HEK293 (cell line): Measurements from ENCODE around the gene C10orf88.

Source experiments
- BCL11B ChIP-seq: fragments of 450-650 bp; formaldehyde crosslinking; IDR thresholded peaks from 2 replicates; pipeline ENCODE4 v1.5.1; 2016; ENCODE audit warnings: low read depth, missing biosample characterization, missing genetic modification characterization
- GLIS1 ChIP-seq: fragments of 450-650 bp; formaldehyde crosslinking; IDR thresholded peaks from 2 replicates; pipeline ENCODE4 v1.5.1; 2016; ENCODE audit warnings: missing biosample characterization, missing genetic modification characterization
- HOXA7 ChIP-seq: sonication (generic); formaldehyde crosslinking; IDR thresholded peaks from 2 replicates; pipeline ENCODE4 v1.8.1; 2022; ENCODE audit warnings: missing genetic modification reagents, borderline replicate concordance
- IKZF3 ChIP-seq: fragments of 450-650 bp; IDR thresholded peaks from 2 replicates; pipeline ENCODE4 v1.5.0; 2018; ENCODE audit warnings: missing biosample characterization, mild to moderate bottlenecking, missing genetic modification characterization, moderate library complexity
- KLF7 ChIP-seq: fragments of 450-650 bp; formaldehyde crosslinking; IDR thresholded peaks from 2 replicates; pipeline ENCODE4 v1.5.1; 2016; ENCODE audit warnings: missing biosample characterization, missing genetic modification characterization, borderline replicate concordance
- ZFP41 ChIP-seq: fragments of 450-650 bp; formaldehyde crosslinking; IDR thresholded peaks from 2 replicates; pipeline ENCODE4 v1.5.1; 2016; ENCODE audit warnings: missing biosample characterization, missing genetic modification characterization, borderline replicate concordance
- ZNF132 ChIP-seq: fragments of 450-650 bp; formaldehyde crosslinking; IDR thresholded peaks from 2 replicates; pipeline ENCODE4 v1.5.1; 2017; ENCODE audit warnings: missing biosample characterization, missing genetic modification characterization, borderline replicate concordance
- ZNF138 ChIP-seq: fragments of 450-650 bp; formaldehyde crosslinking; IDR thresholded peaks from 2 replicates; pipeline ENCODE4 v1.5.1; 2016; ENCODE audit warnings: missing biosample characterization, missing genetic modification characterization, borderline replicate concordance
- ZNF211 ChIP-seq: fragments of 450-650 bp; formaldehyde crosslinking; IDR thresholded peaks from 2 replicates; pipeline ENCODE4 v1.5.1; 2016; ENCODE audit warnings: low read depth, missing biosample characterization, missing genetic modification characterization
- ZNF214 ChIP-seq: fragments of 450-650 bp; formaldehyde crosslinking; IDR thresholded peaks from 2 replicates; pipeline ENCODE4 v1.5.1; 2017; ENCODE audit warnings: missing biosample characterization, mild to moderate bottlenecking, missing genetic modification characterization, borderline replicate concordance
- ZNF223 ChIP-seq: fragments of 450-650 bp; formaldehyde crosslinking; IDR thresholded peaks from 2 replicates; pipeline ENCODE4 v1.5.1; 2016; ENCODE audit warnings: missing biosample characterization, missing genetic modification characterization
- ZNF23 ChIP-seq: fragments of 450-650 bp; formaldehyde crosslinking; IDR thresholded peaks from 2 replicates; pipeline ENCODE4 v1.5.1; 2016; ENCODE audit warnings: missing biosample characterization, missing genetic modification characterization, borderline replicate concordance
- ZNF266 ChIP-seq: fragments of 450-650 bp; formaldehyde crosslinking; IDR thresholded peaks from 2 replicates; pipeline ENCODE4 v1.5.1; 2016; ENCODE audit warnings: missing biosample characterization, missing genetic modification characterization, low read depth
- ZNF394 ChIP-seq: fragments of 450-650 bp; formaldehyde crosslinking; IDR thresholded peaks from 2 replicates; pipeline ENCODE4 v1.5.1; 2016; ENCODE audit warnings: missing biosample characterization, missing genetic modification characterization, mild to moderate bottlenecking, moderate library complexity, borderline replicate concordance
- ZNF416 ChIP-seq: fragments of 450-650 bp; formaldehyde crosslinking; IDR thresholded peaks from 2 replicates; pipeline ENCODE4 v1.5.1; 2016; ENCODE audit warnings: missing biosample characterization, missing genetic modification characterization
- ZNF473 ChIP-seq: fragments of 450-650 bp; formaldehyde crosslinking; IDR thresholded peaks from 2 replicates; pipeline ENCODE4 v1.5.1; 2017; ENCODE audit warnings: missing biosample characterization, missing genetic modification characterization
- ZNF48 ChIP-seq: fragments of 450-650 bp; formaldehyde crosslinking; IDR thresholded peaks from 2 replicates; pipeline ENCODE4 v1.5.1; 2016; ENCODE audit warnings: missing biosample characterization, missing genetic modification characterization
- ZNF510 ChIP-seq: fragments of 450-650 bp; formaldehyde crosslinking; IDR thresholded peaks from 2 replicates; pipeline ENCODE4 v1.5.1; 2018; ENCODE audit warnings: mild to moderate bottlenecking, missing genetic modification characterization, missing biosample characterization; ENCODE audit not compliant: insufficient replicate concordance
- ZNF560 ChIP-seq: fragments of 450-650 bp; formaldehyde crosslinking; IDR thresholded peaks from 2 replicates; pipeline ENCODE4 v1.5.1; 2017; ENCODE audit warnings: missing biosample characterization, missing genetic modification characterization, borderline replicate concordance
- ZNF654 ChIP-seq: fragments of 450-650 bp; formaldehyde crosslinking; IDR thresholded peaks from 2 replicates; pipeline ENCODE4 v1.5.1; 2016; ENCODE audit warnings: low read depth, missing biosample characterization, missing genetic modification characterization
- ZNF707 ChIP-seq: fragments of 450-650 bp; formaldehyde crosslinking; IDR thresholded peaks from 2 replicates; pipeline ENCODE4 v1.5.1; 2016; ENCODE audit warnings: missing biosample characterization, missing genetic modification characterization
- ZNF777 ChIP-seq: fragments of 450-650 bp; formaldehyde crosslinking; IDR thresholded peaks from 2 replicates; pipeline ENCODE4 v1.5.1; 2017; ENCODE audit warnings: missing biosample characterization, missing genetic modification characterization, borderline replicate concordance
- ZNF791 ChIP-seq: fragments of 450-650 bp; formaldehyde crosslinking; IDR thresholded peaks from 2 replicates; pipeline ENCODE4 v1.5.1; 2016; ENCODE audit warnings: missing biosample characterization, missing genetic modification characterization
- TF ChIP-seq, protein P1 (sequence below): IDR thresholded peaks from 2 replicates; pipeline ENCODE4 v1.6.1; 2011; ENCODE audit warnings: mild to moderate bottlenecking, low read depth, low read length, borderline replicate concordance
- TF ChIP-seq, protein P2 (sequence below): fragments of 450-650 bp; formaldehyde crosslinking; conservative IDR thresholded peaks from 2 replicates; pipeline ENCODE4 v1.5.1; 2016; ENCODE audit warnings: low read depth, missing biosample characterization, missing genetic modification characterization
- TF ChIP-seq, protein P3 (sequence below): fragments of 450-650 bp; formaldehyde crosslinking; IDR thresholded peaks from 2 replicates; pipeline ENCODE4 v1.5.1; 2016; ENCODE audit warnings: missing biosample characterization, missing genetic modification characterization
- TF ChIP-seq, protein P4 (sequence below): fragments of 450-650 bp; formaldehyde crosslinking; IDR thresholded peaks from 2 replicates; pipeline ENCODE4 v1.5.1; 2017; ENCODE audit warnings: missing biosample characterization, missing genetic modification characterization
- TF ChIP-seq, protein P5 (sequence below): fragments of 450-650 bp; formaldehyde crosslinking; IDR thresholded peaks from 2 replicates; pipeline ENCODE4; 2016; ENCODE audit warnings: missing biosample characterization, missing genetic modification characterization

Gene C10orf88

DNA sequence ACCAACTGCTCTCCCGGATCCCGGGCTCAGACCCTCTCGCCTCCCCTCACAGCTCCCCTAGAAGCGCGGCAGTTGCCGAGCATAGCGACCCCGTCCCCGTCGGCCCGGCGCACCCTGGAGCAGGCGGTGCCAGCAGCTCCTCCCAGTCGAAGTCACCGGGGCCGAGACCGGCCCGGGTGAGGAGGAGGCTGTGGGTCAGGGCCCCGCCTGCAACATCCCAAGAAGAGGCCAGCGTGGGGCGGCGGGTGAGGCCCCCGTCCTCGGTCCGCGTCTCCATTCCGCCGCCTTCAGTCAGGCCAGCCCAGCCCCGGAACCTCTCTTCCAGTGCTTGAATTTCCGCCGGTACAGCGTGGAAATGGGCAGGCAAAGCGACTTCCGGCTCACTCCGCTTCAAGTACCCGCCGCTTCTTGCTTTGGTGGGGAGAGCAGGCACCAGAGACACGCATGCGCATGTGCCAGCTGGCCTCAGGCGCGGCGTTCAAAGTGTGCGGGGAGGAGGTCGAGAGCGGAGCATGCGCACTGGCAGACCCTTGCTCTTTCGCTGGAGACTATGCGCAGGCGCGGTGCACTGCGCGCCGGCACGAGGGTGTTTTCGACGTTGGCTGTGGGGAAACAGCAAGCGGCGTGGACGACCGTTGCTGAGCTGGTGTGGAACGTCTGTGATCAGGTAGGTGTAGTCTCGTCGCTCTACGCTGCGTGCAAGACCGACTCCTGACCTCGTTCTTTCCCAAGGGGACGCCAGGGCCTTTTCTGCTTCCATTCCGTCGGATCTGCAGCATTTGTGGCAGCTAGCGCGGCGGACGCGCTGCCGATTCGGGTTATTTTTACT lies at the start of gene C10orf88 (continued):
- TF ChIP-seq, protein P1, sequence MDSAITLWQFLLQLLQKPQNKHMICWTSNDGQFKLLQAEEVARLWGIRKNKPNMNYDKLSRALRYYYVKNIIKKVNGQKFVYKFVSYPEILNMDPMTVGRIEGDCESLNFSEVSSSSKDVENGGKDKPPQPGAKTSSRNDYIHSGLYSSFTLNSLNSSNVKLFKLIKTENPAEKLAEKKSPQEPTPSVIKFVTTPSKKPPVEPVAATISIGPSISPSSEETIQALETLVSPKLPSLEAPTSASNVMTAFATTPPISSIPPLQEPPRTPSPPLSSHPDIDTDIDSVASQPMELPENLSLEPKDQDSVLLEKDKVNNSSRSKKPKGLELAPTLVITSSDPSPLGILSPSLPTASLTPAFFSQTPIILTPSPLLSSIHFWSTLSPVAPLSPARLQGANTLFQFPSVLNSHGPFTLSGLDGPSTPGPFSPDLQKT: no peak
- TF ChIP-seq ZNF132 (tag by site-specific recombination) (no peak), ZNF560 (tag by site-specific recombination) (no peak), ZNF654 (tag by site-specific recombination) (no peak), IKZF3 (no peak), ZNF707 (no peak), ZNF23 (tag by site-specific recombination) (no peak), ZNF214 (tag by site-specific recombination) (no peak), ZNF138 (tag by site-specific recombination) (no peak), ZNF394 (peak; percentile 71; the same call in 1 of the 2 replicates), ZNF48 (tag by site-specific recombination) (no peak), GLIS1 (tag by site-specific recombination) (no peak; the same call in 1 of the 2 replicates), ZNF223 (tag by site-specific recombination) (no peak), ZNF416 (tag by site-specific recombination) (no peak), ZNF777 (tag by site-specific recombination) (peak; percentile 57; the same call in 1 of the 2 replicates), ZFP41 (tag by site-specific recombination) (no peak), ZNF266 (tag by site-specific recombination) (no peak), ZNF211 (no peak), HOXA7 (CRISPR knock-in tag) (no peak), ZNF473 (tag by site-specific recombination) (no peak), ZNF510 (peak; percentile 54), KLF7 (peak; percentile 93), BCL11B (no peak), ZNF791 (tag by site-specific recombination) (no peak)
- TF ChIP-seq, protein P2, sequence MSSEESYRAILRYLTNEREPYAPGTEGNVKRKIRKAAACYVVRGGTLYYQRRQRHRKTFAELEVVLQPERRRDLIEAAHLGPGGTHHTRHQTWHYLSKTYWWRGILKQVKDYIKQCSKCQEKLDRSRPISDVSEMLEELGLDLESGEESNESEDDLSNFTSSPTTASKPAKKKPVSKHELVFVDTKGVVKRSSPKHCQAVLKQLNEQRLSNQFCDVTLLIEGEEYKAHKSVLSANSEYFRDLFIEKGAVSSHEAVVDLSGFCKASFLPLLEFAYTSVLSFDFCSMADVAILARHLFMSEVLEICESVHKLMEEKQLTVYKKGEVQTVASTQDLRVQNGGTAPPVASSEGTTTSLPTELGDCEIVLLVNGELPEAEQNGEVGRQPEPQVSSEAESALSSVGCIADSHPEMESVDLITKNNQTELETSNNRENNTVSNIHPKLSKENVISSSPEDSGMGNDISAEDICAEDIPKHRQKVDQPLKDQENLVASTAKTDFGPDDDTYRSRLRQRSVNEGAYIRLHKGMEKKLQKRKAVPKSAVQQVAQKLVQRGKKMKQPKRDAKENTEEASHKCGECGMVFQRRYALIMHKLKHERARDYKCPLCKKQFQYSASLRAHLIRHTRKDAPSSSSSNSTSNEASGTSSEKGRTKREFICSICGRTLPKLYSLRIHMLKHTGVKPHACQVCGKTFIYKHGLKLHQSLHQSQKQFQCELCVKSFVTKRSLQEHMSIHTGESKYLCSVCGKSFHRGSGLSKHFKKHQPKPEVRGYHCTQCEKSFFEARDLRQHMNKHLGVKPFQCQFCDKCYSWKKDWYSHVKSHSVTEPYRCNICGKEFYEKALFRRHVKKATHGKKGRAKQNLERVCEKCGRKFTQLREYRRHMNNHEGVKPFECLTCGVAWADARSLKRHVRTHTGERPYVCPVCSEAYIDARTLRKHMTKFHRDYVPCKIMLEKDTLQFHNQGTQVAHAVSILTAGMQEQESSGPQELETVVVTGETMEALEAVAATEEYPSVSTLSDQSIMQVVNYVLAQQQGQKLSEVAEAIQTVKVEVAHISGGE (tag by site-specific recombination): peak; percentile 99
- TF ChIP-seq, protein P3, sequence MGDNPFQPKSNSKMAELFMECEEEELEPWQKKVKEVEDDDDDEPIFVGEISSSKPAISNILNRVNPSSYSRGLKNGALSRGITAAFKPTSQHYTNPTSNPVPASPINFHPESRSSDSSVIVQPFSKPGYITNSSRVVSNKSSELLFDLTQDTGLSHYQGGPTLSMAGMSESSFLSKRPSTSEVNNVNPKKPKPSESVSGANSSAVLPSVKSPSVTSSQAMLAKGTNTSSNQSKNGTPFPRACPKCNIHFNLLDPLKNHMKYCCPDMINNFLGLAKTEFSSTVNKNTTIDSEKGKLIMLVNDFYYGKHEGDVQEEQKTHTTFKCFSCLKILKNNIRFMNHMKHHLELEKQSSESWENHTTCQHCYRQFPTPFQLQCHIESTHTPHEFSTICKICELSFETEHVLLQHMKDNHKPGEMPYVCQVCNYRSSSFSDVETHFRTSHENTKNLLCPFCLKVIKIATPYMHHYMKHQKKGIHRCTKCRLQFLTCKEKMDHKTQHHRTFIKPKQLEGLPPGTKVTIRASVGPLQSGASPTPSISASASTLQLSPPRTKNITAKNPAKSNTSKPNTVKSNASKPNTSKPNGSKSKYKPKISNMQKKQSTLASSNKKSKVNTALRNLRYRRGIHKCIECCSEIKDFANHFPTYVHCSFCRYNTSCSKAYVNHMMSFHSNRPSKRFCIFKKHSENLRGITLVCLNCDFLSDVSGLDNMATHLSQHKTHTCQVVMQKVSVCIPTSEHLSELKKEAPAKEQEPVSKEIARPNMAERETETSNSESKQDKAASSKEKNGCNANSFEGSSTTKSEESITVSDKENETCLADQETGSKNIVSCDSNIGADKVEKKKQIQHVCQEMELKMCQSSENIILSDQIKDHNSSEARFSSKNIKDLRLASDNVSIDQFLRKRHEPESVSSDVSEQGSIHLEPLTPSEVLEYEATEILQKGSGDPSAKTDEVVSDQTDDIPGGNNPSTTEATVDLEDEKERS: 0 out of 2 replicates have a peak, but pooled peaks have one; percentile 23
- TF ChIP-seq, protein P4, sequence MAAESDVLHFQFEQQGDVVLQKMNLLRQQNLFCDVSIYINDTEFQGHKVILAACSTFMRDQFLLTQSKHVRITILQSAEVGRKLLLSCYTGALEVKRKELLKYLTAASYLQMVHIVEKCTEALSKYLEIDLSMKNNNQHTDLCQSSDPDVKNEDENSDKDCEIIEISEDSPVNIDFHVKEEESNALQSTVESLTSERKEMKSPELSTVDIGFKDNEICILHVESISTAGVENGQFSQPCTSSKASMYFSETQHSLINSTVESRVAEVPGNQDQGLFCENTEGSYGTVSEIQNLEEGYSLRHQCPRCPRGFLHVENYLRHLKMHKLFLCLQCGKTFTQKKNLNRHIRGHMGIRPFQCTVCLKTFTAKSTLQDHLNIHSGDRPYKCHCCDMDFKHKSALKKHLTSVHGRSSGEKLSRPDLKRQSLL (tag by site-specific recombination): no peak
- TF ChIP-seq, protein P5, sequence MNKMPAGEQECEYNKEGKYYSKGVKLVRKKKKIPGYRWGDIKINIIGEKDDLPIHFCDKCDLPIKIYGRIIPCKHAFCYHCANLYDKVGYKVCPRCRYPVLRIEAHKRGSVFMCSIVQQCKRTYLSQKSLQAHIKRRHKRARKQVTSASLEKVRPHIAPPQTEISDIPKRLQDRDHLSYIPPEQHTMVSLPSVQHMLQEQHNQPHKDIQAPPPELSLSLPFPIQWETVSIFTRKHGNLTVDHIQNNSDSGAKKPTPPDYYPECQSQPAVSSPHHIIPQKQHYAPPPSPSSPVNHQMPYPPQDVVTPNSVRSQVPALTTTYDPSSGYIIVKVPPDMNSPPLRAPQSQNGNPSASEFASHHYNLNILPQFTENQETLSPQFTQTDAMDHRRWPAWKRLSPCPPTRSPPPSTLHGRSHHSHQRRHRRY (tag by site-specific recombination): no peak
